Activated naive CD4-positive, alpha-beta T cell treated with anti-CD3 and anti-CD28 coated beads for 36 hours (primary cell): ENCODE measurements around the gene PRKCE. TPM values are rescaled to one million over a fixed set of nuclear protein-coding genes. Genes with fewer than 3 reads are reported as not detected.
A peak's percentile ranks its signal among the peaks of the same experiment; 100 is the strongest.

Experiments used
- CTCF ChIA-PET: fragments of 350-600 bp; sonication (Branson Sonifier 250); formaldehyde crosslinking; loops from one replicate; lab custom pipeline; 2021; ENCODE audit warnings: antibody characterized with exemption; lab: Charles Lee
- DNase-seq: peaks from one replicate; pipeline ENCODE4 v3.0.0-alpha.2; 2020
- H3K27ac Mint-ChIP-seq: one replicate; pipeline ENCODE4 v1.8.0; 2021; ENCODE audit warnings: mild to moderate bottlenecking, mixed read lengths
- H3K27me3 Mint-ChIP-seq: one replicate; pipeline ENCODE4 v1.8.0; 2021; ENCODE audit warnings: low read depth, mixed read lengths
- H3K36me3 Mint-ChIP-seq: one replicate; pipeline ENCODE4 v1.8.0; 2021; ENCODE audit warnings: low read depth, mixed read lengths
- H3K4me1 Mint-ChIP-seq: one replicate; pipeline ENCODE4 v1.8.0; 2021; ENCODE audit warnings: low read depth, mixed read lengths
- H3K4me3 Mint-ChIP-seq: one replicate; pipeline ENCODE4 v1.8.0; 2021; ENCODE audit warnings: mild to moderate bottlenecking, moderate library complexity, mixed read lengths
- H3K9me3 Mint-ChIP-seq: one replicate; pipeline ENCODE4 v1.8.0; 2021; ENCODE audit warnings: mixed read lengths
- intact Hi-C: fragments of 100-400 bp; cut with micrococcal nuclease; formaldehyde crosslinking; loops from one replicate; pipeline ENCODE4 v1.15.1; 2023
- total RNA-seq, 2 experiments: library from RNA; stranded (reverse); gene quantifications; one replicate each; pipeline ENCODE4 v1.2.3, GENCODE V29; 2021

Gene PRKCE
- total RNA-seq, 2 experiments from 2014 or later: 9.4 to 10.6 TPM

- CTCF ChIA-PET: interaction anchor here (0.7 kb wide), 1 partner anchor 54 kb away, joined by 3 read pairs; no protein-coding TSS in a partner anchor
- no peaks in the 10 kb centered on the region for H3K36me3 Mint-ChIP-seq
- no peaks in the 10 kb centered on the region for H3K4me1 Mint-ChIP-seq
- intact Hi-C loops: no loop called here
- no peak overlapping the region for H3K27ac Mint-ChIP-seq
- no peaks in the 10 kb centered on the region for H3K9me3 Mint-ChIP-seq
- no peak for DNase-seq
- peaks cover 22% of the 10 kb centered on the region for H3K27me3 Mint-ChIP-seq
- no peak overlapping the region for H3K4me3 Mint-ChIP-seq
Measured at GRCh38 chr2:45637440-45637839, 14.0 kb upstream of the PRKCE start.

- H3K36me3 Mint-ChIP-seq: no peaks in the 10 kb centered on the region
- CTCF ChIA-PET: interaction anchor here (1.5 to 3.2 kb wide), 2 partner anchors 138 to 177 kb away, joined by 3 to 24 read pairs; no protein-coding TSS in a partner anchor
- DNase-seq: no peak
- peaks cover 32% of the 10 kb centered on the region for H3K27me3 Mint-ChIP-seq
- intact Hi-C loops: loop anchor here (5.0 kb wide), 1 partner anchor 352 kb away; no protein-coding TSS in a partner anchor
- H3K27ac Mint-ChIP-seq: no peak overlapping the region
- peaks cover 4% of the 10 kb centered on the region for H3K4me1 Mint-ChIP-seq
- H3K9me3 Mint-ChIP-seq: no peaks in the 10 kb centered on the region
- no peak overlapping the region for H3K4me3 Mint-ChIP-seq
Measured at GRCh38 chr2:45640576-45640975, 10.9 kb upstream of the PRKCE start.

DNA sequence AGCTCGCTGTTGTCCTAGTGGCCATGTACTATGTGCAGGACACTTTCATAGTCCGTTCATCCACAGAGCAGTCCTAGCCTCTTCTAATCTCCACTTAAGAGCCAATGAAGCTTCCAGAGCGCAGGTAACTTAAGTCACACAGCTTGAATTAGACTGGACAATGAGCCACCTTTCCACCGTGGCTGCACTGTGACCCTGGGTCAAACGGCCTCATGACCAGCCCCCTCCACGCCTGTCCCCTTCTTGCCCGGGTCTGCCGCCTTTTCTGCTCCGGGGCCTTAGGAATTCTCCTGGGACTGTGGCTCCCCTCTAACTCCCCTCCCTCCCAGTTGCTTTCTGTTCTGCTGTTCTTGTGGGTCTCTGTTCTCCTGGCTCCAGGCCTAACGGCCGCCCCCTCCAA is 8.4 kb upstream of the PRKCE start:
- peak overlapping the region; percentile 36 for H3K4me3 Mint-ChIP-seq
- H3K4me1 Mint-ChIP-seq: peaks cover 4% of the 10 kb centered on the region
- DNase-seq: no peak
- intact Hi-C loops: loop anchor here (1.0 to 5.0 kb wide), 4 partner anchors 135 to 816 kb away; no protein-coding TSS in a partner anchor
- no peaks in the 10 kb centered on the region for H3K9me3 Mint-ChIP-seq
- CTCF ChIA-PET: interaction anchor here (0.6 to 3.2 kb wide), 12 partner anchors 9 to 292 kb away, joined by 3 to 24 read pairs (median 4); no protein-coding TSS in a partner anchor
- H3K27ac Mint-ChIP-seq: no peak overlapping the region
- H3K36me3 Mint-ChIP-seq: no peaks in the 10 kb centered on the region
- H3K27me3 Mint-ChIP-seq: peaks cover 22% of the 10 kb centered on the region

DNA sequence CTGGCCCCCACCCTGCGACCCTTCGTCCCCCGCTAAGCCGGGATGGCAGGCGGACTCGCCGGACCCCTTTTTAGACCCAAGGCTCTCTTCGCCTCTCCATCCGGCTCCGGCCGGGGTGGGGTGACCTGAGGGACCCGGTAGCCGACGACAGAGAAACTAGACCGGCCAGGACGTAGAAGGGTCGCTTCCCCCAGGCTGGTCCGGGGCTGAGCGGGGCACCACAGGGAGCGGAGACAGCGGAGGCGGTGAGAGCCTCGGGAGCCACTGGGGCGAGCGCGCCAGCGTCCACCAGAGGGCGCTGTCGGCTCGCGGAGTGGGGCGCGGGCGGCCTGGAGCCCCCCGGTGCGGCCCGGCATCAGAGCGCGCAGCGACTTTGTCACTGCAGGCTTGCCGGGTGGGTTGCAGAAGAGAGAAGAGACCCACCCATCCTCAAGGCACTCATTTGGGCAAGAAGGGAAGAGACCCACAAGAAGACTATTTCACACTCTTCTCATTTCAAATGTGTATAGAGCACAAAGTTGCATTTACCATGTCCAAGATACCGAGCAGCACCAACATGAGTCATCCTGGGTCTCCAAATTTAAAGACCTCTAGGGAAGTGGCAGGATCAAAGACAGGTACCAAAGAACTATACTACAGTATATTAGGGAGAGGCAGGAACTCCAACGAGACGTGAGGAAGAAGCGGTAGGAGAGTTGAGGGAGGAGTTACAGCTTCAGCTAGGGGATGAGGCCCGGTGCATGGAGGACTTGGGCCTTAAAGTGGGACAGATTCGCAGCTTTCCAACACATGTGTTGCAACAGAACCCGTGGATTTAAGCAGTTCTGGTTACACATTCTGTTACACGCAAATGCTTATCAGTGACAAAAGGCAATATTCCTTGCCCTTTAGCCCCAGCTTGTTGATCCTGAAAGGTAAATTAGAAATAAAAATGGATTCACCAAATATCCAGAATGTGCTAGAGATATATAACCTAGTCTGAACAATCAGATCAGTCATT is 7.6 kb upstream of the PRKCE start:
- Mint-ChIP-seq H3K4me3 (peak overlapping the region; percentile 36), H3K36me3 (no peaks in the 10 kb centered on the region), H3K27me3 (peaks cover 22% of the 10 kb centered on the region), H3K27ac (no peak overlapping the region), H3K4me1 (peaks cover 4% of the 10 kb centered on the region), H3K9me3 (no peaks in the 10 kb centered on the region)
- peak; percentile 66 for DNase-seq
- intact Hi-C loops: loop anchor here (1.0 to 5.0 kb wide), 4 partner anchors 134 to 815 kb away; no protein-coding TSS in a partner anchor
- CTCF ChIA-PET: interaction anchor here (0.6 to 4.6 kb wide), 12 partner anchors 10 to 419 kb away, joined by 3 to 47 read pairs (median 4); no protein-coding TSS in a partner anchor

DNA sequence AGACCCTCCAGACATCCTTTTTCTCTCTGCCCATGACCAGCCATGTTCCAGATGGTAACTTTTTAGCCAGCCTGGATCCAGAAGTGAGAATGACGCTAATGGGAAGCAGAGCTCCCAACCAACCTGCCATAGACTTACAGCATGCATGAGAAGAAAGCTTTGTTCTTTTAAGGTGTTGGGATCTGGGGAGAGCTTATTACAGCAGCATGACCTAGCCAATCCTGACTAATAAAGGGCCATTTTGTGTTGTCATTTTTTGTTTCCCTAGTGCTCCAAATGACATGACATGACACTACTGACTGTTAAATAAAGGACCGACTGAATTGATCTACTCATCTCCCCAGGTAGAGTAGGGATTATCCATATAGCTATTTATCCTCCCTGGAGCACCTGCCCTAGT is 5.2 kb upstream of the PRKCE start:
- Mint-ChIP-seq H3K4me1 (peaks cover 10% of the 10 kb centered on the region), H3K4me3 (no peak overlapping the region), H3K36me3 (peaks cover 1% of the 10 kb centered on the region), H3K27ac (no peak overlapping the region), H3K9me3 (no peaks in the 10 kb centered on the region), H3K27me3 (peaks cover 15% of the 10 kb centered on the region)
- DNase-seq: no peak
- CTCF ChIA-PET: interaction anchor here (0.7 to 4.6 kb wide), 3 partner anchors 15 to 289 kb away, joined by 3 to 47 read pairs (median 6); no protein-coding TSS in a partner anchor
- intact Hi-C loops: loop anchor here (5.0 kb wide), 1 partner anchor 716 kb away; no protein-coding TSS in a partner anchor

GRCh38 chr2:45647356-45647755 is 4.1 kb upstream of the PRKCE start:
- H3K9me3 Mint-ChIP-seq: no peaks in the 10 kb centered on the region

GRCh38 chr2:45647986-45648520 is 3.4 kb upstream of the PRKCE start:
- Mint-ChIP-seq H3K27me3 (peaks cover 8% of the 10 kb centered on the region), H3K4me1 (peaks cover 19% of the 10 kb centered on the region), H3K27ac (no peak overlapping the region), H3K36me3 (peaks cover 1% of the 10 kb centered on the region), H3K9me3 (no peaks in the 10 kb centered on the region), H3K4me3 (no peak overlapping the region)
- CTCF ChIA-PET: interaction anchor here (4.6 kb wide), 1 partner anchor 131 kb away, joined by 47 read pairs; no protein-coding TSS in a partner anchor
- intact Hi-C loops: loop anchor here (5.0 kb wide), 1 partner anchor 714 kb away; no protein-coding TSS in a partner anchor
- no peak for DNase-seq

More at GRCh38 chr2:45647356-45647755, 4.1 kb upstream of the PRKCE start:
- Mint-ChIP-seq H3K4me3 (no peak overlapping the region), H3K4me1 (peaks cover 12% of the 10 kb centered on the region), H3K27ac (no peak overlapping the region), H3K27me3 (peaks cover 10% of the 10 kb centered on the region), H3K36me3 (peaks cover 1% of the 10 kb centered on the region)
- intact Hi-C loops: loop anchor here (5.0 kb wide), 1 partner anchor 715 kb away; no protein-coding TSS in a partner anchor
- DNase-seq: no peak
- CTCF ChIA-PET: interaction anchor here (4.6 kb wide), 1 partner anchor 132 kb away, joined by 47 read pairs; no protein-coding TSS in a partner anchor

DNA sequence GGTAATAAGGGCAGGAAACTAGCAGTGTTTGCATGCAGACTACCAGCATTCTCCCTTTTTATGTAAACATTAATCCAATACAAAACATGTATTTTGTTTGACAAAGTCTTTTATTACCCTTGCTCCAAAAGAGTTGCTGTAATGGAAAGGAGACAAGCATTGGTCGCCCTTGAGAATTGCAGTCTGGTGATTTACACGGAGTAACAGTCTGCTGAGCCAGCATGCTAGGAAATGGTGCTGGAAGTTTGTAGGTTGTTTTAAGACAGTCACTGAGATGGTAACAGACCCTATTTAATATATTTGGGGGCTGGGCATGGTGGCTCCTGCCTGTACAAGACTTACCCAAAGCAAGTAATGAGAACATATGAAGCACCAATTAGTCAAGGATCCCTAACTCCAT is 2.8 kb upstream of the PRKCE start:
- Mint-ChIP-seq H3K9me3 (no peaks in the 10 kb centered on the region), H3K27ac (no peak overlapping the region), H3K4me3 (no peak overlapping the region), H3K4me1 (peaks cover 20% of the 10 kb centered on the region), H3K36me3 (peaks cover 1% of the 10 kb centered on the region), H3K27me3 (peaks cover 7% of the 10 kb centered on the region)
- intact Hi-C loops: loop anchor here (5.0 kb wide), 1 partner anchor 714 kb away; no protein-coding TSS in a partner anchor
- CTCF ChIA-PET: interaction anchor here (0.8 kb wide), 1 partner anchor 289 kb away, joined by 3 read pairs; no protein-coding TSS in a partner anchor
- DNase-seq: no peak

DNA sequence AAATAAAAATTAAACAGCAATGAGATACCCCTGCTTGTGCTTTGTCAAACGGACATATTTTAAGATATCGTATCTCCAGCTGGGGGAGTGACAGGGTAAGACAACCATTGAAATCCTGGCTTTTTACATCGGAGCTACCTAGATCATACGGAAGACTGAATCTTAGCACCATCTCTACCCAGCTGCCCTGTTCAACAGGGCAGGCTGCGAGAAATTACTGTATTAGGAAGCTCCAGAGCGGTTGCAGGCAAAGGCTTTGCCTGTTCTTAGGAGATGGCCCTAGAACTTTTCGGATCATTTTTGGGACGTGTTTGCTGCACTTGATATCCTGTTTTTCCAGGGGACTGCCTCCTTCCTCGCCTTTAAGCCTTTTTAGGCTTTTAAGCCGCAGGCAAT is 2.0 kb upstream of the PRKCE start:
- intact Hi-C loops: loop anchor here (5.0 kb wide), 1 partner anchor 713 kb away; no protein-coding TSS in a partner anchor
- peaks cover 1% of the 10 kb centered on the region for H3K36me3 Mint-ChIP-seq
- no peak for DNase-seq
- CTCF ChIA-PET: interaction anchor here (0.7 to 1.9 kb wide), 6 partner anchors 11 to 288 kb away, joined by 3 to 14 read pairs (median 4); no protein-coding TSS in a partner anchor
- peak overlapping the region; percentile 95 for H3K4me3 Mint-ChIP-seq
- peaks cover 3% of the 10 kb centered on the region for H3K27me3 Mint-ChIP-seq
- H3K27ac Mint-ChIP-seq: no peak overlapping the region
- no peaks in the 10 kb centered on the region for H3K9me3 Mint-ChIP-seq
- peaks cover 22% of the 10 kb centered on the region for H3K4me1 Mint-ChIP-seq

DNA sequence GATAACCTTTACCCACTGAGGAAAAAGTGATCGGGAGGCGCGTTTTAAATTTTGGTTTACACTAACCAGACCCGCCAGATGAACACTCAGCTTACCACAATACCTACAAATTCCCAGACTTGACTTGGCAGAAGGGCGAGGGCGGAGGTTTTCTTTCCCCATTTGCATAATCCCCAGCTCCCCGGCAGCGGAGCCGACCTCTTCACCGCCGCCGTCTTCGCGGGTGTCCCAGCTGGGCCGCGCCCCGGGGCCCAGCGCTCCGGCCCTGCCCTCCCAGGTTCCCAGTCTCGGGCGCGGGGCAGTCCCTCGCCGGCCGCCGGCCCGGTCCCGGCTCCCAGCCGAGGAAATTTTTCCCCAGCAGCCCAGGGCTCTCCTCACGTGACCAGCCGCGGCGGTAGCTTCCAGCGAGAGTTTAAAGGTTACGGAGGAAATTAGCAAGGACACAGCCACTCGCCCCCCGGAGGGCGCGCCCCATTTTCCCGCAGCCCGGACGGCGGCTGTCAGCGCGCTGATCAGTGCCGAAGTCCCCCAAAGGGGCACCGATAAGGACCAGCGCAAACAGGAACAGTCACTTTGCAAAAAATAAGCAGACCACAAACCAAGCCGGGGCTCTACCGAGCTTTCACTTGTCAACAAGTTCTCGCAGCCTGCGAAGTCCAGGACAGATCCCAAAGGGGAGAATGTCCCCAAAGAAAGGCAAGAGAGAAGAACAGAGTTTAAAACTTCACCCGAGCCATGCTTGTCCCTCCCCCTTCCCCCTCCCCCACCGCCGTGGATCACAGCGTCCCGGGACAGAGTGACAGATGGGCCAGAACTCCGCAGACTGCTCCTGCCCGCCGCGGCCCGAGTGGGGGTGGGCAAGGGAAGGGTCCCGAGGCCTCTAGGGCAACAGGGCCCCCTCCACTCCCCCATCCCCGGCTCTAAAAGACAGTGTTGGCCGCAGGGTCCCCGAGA is 1.3 kb upstream of the PRKCE start:
- H3K9me3 Mint-ChIP-seq: no peaks in the 10 kb centered on the region
- peak overlapping the region; percentile 95 for H3K4me3 Mint-ChIP-seq
- H3K27me3 Mint-ChIP-seq: peaks cover 3% of the 10 kb centered on the region
- peak; percentile 71 for DNase-seq
- peak overlapping the region; percentile 83 for H3K27ac Mint-ChIP-seq
- intact Hi-C loops: loop anchor here (2.0 to 5.0 kb wide), 2 partner anchors 209 to 712 kb away; no protein-coding TSS in a partner anchor
- peaks cover 1% of the 10 kb centered on the region for H3K36me3 Mint-ChIP-seq
- peaks cover 22% of the 10 kb centered on the region for H3K4me1 Mint-ChIP-seq
- CTCF ChIA-PET: interaction anchor here (0.7 to 1.9 kb wide), 5 partner anchors 12 to 132 kb away, joined by 3 to 14 read pairs (median 4); no protein-coding TSS in a partner anchor
